Colonic mucosa (tissue), 4 donors: ENCODE data around the gene CGRRF1. TPM values are rescaled to one million over a fixed set of nuclear protein-coding genes. Genes with fewer than 3 reads are reported as not detected.

ENCODE experiments used
- DNase-seq: peaks from one replicate; pipeline ENCODE4 v3.0.0-alpha.2; 2020
- H3K27ac ChIP-seq: fragments of 200-600 bp; one replicate; pipeline ENCODE4 v1.8.0; 2021
- H3K27me3 ChIP-seq: fragments of 200-600 bp; one replicate; pipeline ENCODE4 v1.8.0; 2021
- H3K36me3 ChIP-seq: fragments of 200-600 bp; one replicate; pipeline ENCODE4 v1.8.0; 2021
- H3K4me1 ChIP-seq: fragments of 200-600 bp; one replicate; pipeline ENCODE4 v1.8.0; 2021; ENCODE audit warnings: mild to moderate bottlenecking
- H3K4me3 ChIP-seq: fragments of 200-600 bp; one replicate; pipeline ENCODE4 v1.8.0; 2021
- H3K9ac ChIP-seq, 2 donors: one replicate each; pipeline ENCODE4 v1.7.0; 2013; ENCODE audit warnings: control low read depth in 2 of 2, low read depth in 2 of 2, low read length in 2 of 2
- H3K9me3 ChIP-seq: fragments of 200-600 bp; one replicate; pipeline ENCODE4 v1.8.0; 2021
- intact Hi-C: fragments of 100-400 bp; cut with DNase I; formaldehyde crosslinking; loops from one replicate; pipeline ENCODE4 v1.14.1; 2022
- total RNA-seq, 2 donors: library from RNA; stranded (reverse); fragmentation: NEBNext Ultra II Directional in 1 of 2; extraction: Animal tissue kit (Norgen Biotek cat#: 25700) in 1 of 2; gene quantifications; one replicate each; pipeline ENCODE4 v1.2.1, GENCODE V29; 2021
- TF ChIP-seq, protein P1 (sequence below): fragments of 200-600 bp; IDR thresholded peaks from one replicate; pipeline ENCODE4 v1.8.0; 2022; ENCODE audit warnings: antibody characterized with exemption, mild to moderate bottlenecking
- donor health status: healthy.
- donor health status: DM: no; HTN: no; CAD: no.
- donor health status: DM: no; HTN: no; CAD: no.

Gene CGRRF1
- total RNA-seq, 2 donors from 2014 or later, result 13.2 to 21.3 TPM

DNA sequence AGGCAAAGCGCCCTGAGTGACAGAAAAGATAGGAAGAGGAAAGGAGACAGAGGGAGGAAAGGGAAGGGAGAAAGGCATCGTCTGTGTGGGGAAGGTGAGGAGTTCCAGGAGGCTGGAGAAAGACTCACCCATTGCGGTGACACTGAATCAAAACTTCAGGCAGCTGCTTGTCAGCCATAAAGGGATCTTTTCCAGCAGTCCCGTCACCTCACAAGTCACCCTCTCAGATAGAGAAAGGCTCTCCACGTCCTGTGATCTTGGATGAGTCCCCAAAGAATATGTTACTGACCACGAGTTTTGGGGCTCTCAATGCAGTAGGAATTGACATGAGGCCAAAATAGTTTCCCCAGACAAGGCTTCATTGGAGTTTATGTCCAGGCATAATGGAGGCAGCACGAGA lies 11.1 kb upstream of the CGRRF1 start:
- Histone ChIP-seq H3K36me3 (no peaks in the 10 kb centered on the region), H3K9ac (no peak overlapping the region), H3K4me3 (no peak overlapping the region), H3K27ac (no peak overlapping the region), H3K4me1 (peaks cover 5% of the 10 kb centered on the region), H3K27me3 (no peaks in the 10 kb centered on the region), H3K9me3 (no peaks in the 10 kb centered on the region)
- TF ChIP-seq, protein P1, sequence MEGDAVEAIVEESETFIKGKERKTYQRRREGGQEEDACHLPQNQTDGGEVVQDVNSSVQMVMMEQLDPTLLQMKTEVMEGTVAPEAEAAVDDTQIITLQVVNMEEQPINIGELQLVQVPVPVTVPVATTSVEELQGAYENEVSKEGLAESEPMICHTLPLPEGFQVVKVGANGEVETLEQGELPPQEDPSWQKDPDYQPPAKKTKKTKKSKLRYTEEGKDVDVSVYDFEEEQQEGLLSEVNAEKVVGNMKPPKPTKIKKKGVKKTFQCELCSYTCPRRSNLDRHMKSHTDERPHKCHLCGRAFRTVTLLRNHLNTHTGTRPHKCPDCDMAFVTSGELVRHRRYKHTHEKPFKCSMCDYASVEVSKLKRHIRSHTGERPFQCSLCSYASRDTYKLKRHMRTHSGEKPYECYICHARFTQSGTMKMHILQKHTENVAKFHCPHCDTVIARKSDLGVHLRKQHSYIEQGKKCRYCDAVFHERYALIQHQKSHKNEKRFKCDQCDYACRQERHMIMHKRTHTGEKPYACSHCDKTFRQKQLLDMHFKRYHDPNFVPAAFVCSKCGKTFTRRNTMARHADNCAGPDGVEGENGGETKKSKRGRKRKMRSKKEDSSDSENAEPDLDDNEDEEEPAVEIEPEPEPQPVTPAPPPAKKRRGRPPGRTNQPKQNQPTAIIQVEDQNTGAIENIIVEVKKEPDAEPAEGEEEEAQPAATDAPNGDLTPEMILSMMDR, result no peak
- DNase-seq, result no peak
- intact Hi-C loops, result no loop called here

DNA sequence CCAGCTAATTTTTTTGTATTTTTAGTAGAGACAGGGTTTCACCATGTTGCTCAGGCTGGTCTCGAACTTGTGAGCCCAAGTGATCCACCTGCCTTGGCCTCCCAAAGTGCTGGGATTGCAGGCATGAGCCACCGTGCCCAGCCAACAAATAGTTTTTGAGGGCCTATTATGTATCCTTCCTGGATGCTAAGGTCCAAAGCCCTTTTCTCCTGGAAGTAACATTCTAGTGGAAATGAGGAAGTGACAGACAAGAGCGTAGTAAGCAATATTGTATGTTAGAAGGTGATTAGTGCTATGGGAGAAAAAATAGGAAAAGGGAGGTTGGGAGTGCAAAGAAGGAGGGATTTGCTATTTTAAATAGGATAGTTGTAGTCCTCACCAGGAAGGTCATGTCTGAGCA lies 9.0 kb upstream of the CGRRF1 start:
- Histone ChIP-seq H3K4me1 (peaks cover 5% of the 10 kb centered on the region), H3K27me3 (no peaks in the 10 kb centered on the region), H3K4me3 (no peak overlapping the region), H3K9me3 (no peaks in the 10 kb centered on the region), H3K9ac (no peak overlapping the region), H3K27ac (no peak overlapping the region), H3K36me3 (no peaks in the 10 kb centered on the region)
- DNase-seq, result no peak
- intact Hi-C loops, result no loop called here
- TF ChIP-seq, protein P1, result no peak

- H3K27ac ChIP-seq, result no peak overlapping the region
- no peak for DNase-seq
- H3K4me1 ChIP-seq, result peaks cover 5% of the 10 kb centered on the region
- H3K9me3 ChIP-seq, result no peaks in the 10 kb centered on the region
- H3K4me3 ChIP-seq, result no peak overlapping the region
- intact Hi-C loops, result no loop called here
- no peaks in the 10 kb centered on the region for H3K27me3 ChIP-seq
- TF ChIP-seq, protein P1, result no peak
- no peak overlapping the region for H3K9ac ChIP-seq
- H3K36me3 ChIP-seq, result no peaks in the 10 kb centered on the region
Measured at GRCh38 chr14:54501480-54501879, 8.2 kb upstream of the CGRRF1 start.

- no peak overlapping the region for H3K9ac ChIP-seq
Measured at GRCh38 chr14:54502602-54503001, 7.1 kb upstream of the CGRRF1 start.

GRCh38 chr14:54503486-54503885 lies 6.2 kb upstream of the CGRRF1 start:
- H3K9me3 ChIP-seq, result no peaks in the 10 kb centered on the region
- intact Hi-C loops, result no loop called here
- H3K4me1 ChIP-seq, result no peaks in the 10 kb centered on the region
- H3K4me3 ChIP-seq, result no peak overlapping the region
- no peak overlapping the region for H3K27ac ChIP-seq
- H3K9ac ChIP-seq, result no peak overlapping the region
- TF ChIP-seq, protein P1, result no peak
- no peak for DNase-seq
- H3K27me3 ChIP-seq, result no peaks in the 10 kb centered on the region
- H3K36me3 ChIP-seq, result no peaks in the 10 kb centered on the region

More at GRCh38 chr14:54502602-54503001, 7.1 kb upstream of the CGRRF1 start:
- Histone ChIP-seq H3K36me3 (no peaks in the 10 kb centered on the region), H3K27ac (no peak overlapping the region), H3K27me3 (no peaks in the 10 kb centered on the region), H3K4me3 (no peak overlapping the region), H3K9me3 (no peaks in the 10 kb centered on the region), H3K4me1 (no peaks in the 10 kb centered on the region)
- DNase-seq, result no peak
- TF ChIP-seq, protein P1, result no peak
- intact Hi-C loops, result no loop called here

GRCh38 chr14:54512393-54512792 lies 2.7 kb downstream of the CGRRF1 start:
- Histone ChIP-seq H3K36me3 (no peaks in the 10 kb centered on the region), H3K9ac (no peak overlapping the region), H3K27ac (no peak overlapping the region), H3K4me1 (no peaks in the 10 kb centered on the region), H3K27me3 (no peaks in the 10 kb centered on the region), H3K4me3 (no peak overlapping the region), H3K9me3 (no peaks in the 10 kb centered on the region)
- no peak for DNase-seq
- TF ChIP-seq, protein P1, result no peak
- intact Hi-C loops, result no loop called here
